ENCODE measurements around the gene CPA5.

Gene CPA5

GRCh38 chr7:130379019-130379418, 34.4 kb downstream of the CPA5 start:
- no peak for DNase-seq (ENCODE audit: low read depth)
- no peak overlapping the region for H3K4me3 ChIP-seq (ENCODE audit: low read depth, low read length)
- no peak for TF ChIP-seq CTCF (IDR thresholded peaks at IDR 0.05; ENCODE audit: control insufficient read depth, extremely low read depth, insufficient read depth)

- no peak for DNase-seq (ENCODE audit: low read depth)
- no peak overlapping the region for H3K4me3 ChIP-seq (ENCODE audit: low read depth, low read length)
- no peak for TF ChIP-seq CTCF (IDR thresholded peaks at IDR 0.05; ENCODE audit: control insufficient read depth, extremely low read depth, insufficient read depth)
These were observed 34.9 kb downstream of the CPA5 start for GRCh38 chr7:130379532-130379920.

- DNase-seq (ENCODE audit: low read depth), result no peak
- H3K4me3 ChIP-seq (ENCODE audit: low read depth, low read length), result no peak within 1 kb of the TSS
- TF ChIP-seq CTCF (IDR thresholded peaks at IDR 0.05; ENCODE audit: control insufficient read depth, extremely low read depth, insufficient read depth), result no peak
These were observed 35.6 kb downstream of the CPA5 start, which contains the start of gene CPA1 for GRCh38 chr7:130379921-130380860. Gene CPA1 (plus strand): TSS chr7:130380494. CDS start chr7:130380521, 27 bp downstream.

- no peak for DNase-seq (ENCODE audit: low read depth)
These were observed 36.3 kb downstream of the CPA5 start for GRCh38 chr7:130380861-130381455.

GRCh38 chr7:130381468-130382312, 37.1 kb downstream of the CPA5 start:
- DNase-seq (ENCODE audit: low read depth), result no peak
- no peak for TF ChIP-seq CTCF (IDR thresholded peaks at IDR 0.05; ENCODE audit: control insufficient read depth, extremely low read depth, insufficient read depth)
- H3K4me3 ChIP-seq (ENCODE audit: low read depth, low read length), result no peak overlapping the region

More at GRCh38 chr7:130380861-130381455, 36.3 kb downstream of the CPA5 start:
- no peak for TF ChIP-seq CTCF (IDR thresholded peaks at IDR 0.05; ENCODE audit: control insufficient read depth, extremely low read depth, insufficient read depth)
- no peak overlapping the region for H3K4me3 ChIP-seq (ENCODE audit: low read depth, low read length)

- TF ChIP-seq CTCF (IDR thresholded peaks at IDR 0.05; ENCODE audit: control insufficient read depth, extremely low read depth, insufficient read depth), result no peak
- H3K4me3 ChIP-seq (ENCODE audit: low read depth, low read length), result no peak overlapping the region
- no peak for DNase-seq (ENCODE audit: low read depth)
These were observed 38.8 kb downstream of the CPA5 start for GRCh38 chr7:130383187-130383980.
